ENCODE measurements around the gene FAM120C.
A peak's percentile ranks its signal among the peaks of the same experiment; 100 is the strongest.

FAM120C gene

DNA sequence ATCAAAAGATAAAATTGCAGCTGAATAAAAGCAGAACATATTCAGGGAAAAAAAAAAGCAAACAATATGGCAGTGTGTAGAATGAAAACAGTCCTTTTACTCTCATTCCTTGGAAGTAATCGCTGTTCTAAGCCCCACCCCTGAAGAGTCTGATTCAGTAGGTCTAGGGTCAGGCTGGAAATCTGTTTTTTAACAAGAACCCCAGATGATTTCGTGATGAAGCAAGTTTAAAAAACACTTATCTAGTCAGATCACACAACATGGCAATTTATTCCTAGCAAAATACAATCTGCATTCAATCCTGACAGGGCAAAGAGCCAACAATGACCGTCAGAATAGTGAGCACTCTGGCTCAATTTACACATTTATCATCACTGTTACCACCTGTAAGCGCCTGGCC lies 16.1 kb downstream of the FAM120C start:
- DNase-seq, result no peak

DNA sequence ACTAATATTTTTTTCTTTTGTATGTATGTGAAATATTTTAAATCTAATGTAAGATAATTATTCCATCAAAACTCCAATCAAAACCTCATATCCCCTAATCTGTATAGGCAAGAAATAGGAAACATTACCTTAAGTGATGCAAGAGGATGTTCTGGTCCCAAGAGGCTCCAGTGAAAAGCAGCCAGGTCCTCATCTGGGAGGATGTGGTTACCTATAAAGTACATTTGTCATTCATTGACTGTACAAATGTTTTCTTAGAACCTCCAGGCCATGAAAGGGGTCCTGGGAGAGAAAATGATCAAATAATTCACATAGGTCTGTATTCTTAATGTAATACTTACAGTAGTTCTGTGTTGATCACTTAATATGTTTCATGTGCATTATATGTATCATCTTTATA lies 25.5 kb downstream of the FAM120C start:
- DNase-seq, result no peak

DNA sequence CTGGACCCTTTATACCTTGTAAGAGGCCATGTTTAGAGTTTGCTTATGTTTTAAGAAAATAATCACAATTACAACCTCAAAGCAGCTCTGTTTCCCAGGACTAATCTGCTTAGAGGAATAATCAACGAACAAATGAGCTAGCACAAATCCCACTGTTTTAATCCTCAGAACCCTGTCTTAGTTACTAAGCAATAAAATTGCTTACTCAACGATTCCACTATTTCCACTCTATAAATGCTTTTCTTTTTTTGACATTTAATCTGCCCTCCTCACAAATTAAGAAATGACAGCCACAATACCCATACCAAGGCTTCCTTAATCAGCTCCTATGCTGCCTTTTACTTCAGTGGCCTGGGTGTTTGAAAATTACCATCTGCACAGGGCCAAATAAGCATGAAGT lies 48.8 kb downstream of the FAM120C start:
- no peak for DNase-seq

DNA sequence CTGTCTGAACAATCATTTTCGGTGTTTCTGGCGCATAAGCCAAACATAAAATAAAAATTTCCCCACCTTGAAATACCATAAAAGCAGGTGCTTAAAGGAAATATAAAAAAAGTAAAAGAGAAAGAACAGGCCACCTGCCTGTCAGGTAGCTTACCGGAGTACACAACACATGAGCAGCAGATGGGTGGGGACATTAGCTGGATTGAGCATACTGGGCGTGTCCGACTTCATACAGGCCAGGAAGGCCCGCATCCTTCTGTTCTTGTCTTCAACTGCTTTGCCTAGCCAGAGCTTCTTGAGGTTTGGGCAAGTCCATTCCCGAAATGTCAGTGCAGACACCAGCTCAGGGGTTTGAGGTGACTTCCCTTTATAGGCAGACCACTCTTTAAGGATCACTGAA lies 66.7 kb downstream of the FAM120C start:
- DNase-seq, result no peak

DNA sequence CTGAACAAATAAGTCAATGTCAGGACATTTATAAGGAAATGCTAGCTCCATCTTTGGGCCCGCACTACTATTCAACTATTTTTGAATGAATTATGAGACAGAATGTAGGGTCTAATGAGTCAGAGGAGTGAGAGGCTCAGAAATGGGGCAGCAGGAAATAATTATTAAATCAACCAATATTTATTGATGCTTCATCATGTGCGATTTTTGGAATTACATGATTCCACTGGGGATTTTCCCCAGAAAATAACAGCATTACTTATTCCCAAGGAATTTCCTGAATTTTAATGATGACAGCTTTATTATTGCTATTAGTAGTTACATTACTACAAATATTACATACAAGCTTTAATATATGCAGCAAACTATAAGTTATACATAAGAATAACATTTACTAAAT lies 89.5 kb downstream of the FAM120C start:
- DNase-seq, result no peak

DNA sequence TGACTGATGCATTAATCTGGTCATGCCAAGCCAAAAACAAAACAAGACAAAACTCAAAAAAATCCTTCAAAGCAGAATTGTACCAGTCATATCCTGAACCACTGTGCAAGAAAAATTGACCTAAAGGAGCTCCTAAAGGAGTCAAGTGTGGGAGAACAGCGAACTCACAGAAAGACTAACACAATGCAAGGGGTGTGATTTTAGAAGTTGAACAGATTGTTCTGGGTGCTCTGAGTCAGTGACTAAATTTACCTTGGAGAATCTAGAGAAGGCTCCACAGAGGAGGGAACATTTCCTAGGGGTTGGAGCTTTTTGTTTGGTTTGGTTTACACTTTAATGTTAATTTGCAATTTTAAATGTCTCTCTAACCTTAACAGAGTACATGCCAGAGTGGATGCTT lies 89.9 kb downstream of the FAM120C start:
- no peak for DNase-seq

DNA sequence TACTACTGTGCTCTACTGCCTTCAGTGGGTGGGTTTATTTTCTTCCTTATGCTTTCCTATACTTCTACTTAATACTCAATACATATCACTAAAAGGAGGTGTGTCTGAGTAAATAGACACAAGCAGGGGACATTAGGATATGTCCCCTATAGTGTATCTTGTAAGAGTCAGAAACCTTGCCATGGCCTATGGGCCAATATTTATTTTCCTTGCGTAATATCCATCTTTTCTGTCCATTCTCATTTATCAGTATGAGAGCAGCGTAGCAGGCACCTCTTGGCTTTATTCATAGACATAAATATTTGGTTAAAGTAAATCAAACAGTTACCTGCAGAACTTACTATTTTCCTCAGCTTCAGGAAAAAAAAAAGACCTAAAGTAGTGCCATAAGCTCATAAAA lies 92.2 kb downstream of the FAM120C start:
- no peak for DNase-seq

DNA sequence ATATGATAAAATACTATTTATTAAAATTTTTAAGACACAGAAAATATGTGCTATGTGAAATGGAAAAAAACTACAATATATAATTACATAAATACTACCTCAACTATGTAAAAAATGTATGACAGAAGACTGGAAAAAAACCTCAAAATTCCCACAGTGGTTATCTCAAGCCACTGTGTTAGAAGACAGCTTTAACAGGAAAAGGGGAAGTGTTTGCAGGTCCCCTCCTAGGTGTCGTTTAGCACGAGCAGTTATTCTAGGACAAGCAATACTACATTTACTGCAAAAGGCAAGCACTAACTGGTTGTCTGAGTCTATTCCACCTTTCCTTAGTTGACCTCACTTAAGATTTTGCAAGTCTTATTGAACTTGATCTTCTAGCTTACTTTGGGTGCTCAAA lies 93.9 kb downstream of the FAM120C start:
- no peak for DNase-seq

DNA sequence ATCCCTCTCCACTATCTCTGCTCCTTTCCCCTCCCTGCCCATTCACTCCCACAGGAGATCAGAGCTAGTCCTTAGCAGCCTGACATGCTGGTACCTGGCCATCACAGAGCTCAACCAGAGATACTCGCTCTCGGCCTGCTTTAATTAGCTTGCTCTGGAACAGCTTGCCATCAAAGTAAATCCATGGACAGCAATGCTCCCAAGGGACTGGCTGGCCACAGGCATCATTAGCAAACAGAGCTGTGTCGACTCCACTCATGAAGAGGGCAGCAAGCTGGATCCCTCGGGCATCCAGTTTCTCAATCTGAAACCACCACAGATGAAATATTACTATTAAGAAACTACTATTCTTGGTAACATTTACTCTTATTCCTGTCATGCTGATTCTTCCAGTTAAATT lies 95.4 kb downstream of the FAM120C start:
- no peak for DNase-seq

DNA sequence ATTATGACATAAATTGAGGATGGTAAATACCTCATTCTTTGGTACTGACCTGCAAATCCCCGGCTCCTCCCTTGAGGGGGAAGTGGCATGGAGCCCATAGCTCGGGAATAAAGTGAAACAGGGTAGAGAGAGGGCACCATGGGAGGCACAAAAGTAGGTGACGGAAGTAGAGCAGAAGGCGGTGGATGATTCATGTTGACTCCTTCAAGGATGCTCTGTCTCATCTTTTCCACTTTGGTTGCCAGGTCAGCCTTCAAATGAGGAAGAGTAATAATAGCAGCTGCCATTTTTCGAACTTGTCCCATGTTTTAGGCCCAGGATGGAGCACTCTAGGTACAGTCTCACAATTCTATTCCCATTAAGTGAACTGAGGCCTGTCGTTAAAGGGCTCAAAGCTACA lies 97.4 kb downstream of the FAM120C start:
- DNase-seq, result no peak

DNA sequence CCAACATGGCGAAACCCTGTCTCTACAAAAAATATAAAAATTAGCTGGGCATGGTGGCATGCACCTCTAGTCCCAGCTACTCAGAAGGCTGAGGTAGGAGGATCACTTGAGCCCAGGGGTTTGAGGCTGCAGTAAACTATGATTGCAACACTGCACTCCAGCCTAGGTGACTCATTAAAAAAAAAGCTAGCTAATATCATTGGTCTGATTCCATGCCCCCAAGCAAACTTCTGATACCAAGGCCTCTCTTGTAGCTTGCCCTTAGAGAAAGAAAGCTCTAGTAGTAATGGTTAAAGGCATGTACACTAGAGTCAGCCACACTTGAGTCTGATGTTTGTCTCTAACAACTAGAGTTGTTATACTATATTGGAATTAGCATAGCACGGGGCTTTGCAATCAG lies 106.2 kb downstream of the FAM120C start:
- no peak for DNase-seq

DNA sequence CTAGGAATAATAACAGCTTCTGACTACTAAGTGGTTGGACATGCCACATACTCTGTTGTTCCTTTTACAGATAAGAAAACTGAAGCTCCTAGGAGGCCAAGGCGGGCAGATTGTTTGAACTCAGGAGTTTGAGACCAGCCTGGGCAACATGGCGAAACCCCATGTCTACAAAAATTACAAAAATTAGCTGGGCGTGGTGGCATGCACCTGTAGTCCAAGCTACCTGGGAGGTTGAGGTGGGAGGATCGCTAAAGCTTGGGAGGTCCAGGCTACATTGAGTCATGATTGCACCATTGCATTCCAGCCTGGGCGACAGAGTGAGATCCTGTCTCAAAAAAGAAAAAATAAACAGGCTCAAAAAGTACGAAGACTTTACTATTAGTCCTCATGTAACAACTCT lies 108.2 kb downstream of the FAM120C start:
- DNase-seq, result no peak

DNA sequence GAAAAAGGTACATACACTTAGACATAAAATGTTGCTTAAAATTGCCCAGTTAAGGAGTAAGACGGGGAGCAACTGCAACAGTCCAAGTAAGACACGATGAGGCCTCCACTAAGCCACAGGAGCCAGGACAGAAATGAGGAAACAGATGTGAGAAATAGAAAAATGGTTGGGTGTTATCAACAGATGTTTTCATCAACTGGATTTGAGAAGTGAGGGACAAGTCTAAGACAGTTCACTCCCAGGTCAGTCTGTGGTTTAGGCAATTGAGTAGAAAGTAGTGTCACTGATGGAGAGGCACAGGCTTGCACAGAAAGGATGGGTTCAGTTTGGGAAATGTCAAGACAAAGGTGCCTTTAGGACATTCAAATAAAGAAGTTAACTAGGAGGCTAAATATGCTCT lies 115.3 kb downstream of the FAM120C start:
- no peak for DNase-seq

DNA sequence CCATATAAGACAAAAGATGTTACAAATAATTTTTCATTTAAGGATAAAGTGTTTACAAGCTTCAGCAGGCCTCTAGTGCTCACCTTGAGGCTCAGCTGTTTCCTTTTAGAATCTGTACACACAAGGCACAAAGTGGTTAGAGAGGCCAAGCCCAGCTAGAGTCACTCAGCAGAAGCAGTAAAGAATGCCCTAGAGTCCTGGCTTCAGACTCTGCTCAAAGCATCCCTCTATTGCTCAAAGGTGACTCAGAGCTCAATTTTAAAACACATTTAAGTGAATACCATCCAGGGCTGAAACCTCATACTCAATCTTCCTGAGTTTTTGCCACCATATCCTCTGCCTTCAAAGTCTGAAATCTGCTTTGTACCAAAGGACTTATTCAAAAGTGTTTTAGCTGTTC lies 116.2 kb downstream of the FAM120C start:
- DNase-seq, result no peak

DNA sequence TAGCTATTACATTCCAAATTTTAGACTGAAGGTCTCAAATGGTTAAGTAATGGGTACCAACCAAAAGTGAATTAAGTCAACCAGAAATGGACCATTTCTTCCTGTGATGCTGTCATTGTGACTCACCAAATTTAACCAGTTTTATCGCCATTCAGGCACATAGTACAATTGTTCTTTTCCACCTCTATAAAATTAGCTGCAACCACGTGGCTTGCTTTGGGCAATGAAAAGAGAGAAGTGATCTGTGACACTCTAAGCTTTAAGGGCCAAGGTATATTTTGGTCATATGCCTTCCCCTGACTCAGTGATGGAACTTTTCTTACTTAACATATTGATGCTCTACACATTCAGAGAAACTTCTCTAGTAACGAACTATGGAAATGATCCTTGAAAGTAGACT lies 118.5 kb downstream of the FAM120C start:
- no peak for DNase-seq

DNA sequence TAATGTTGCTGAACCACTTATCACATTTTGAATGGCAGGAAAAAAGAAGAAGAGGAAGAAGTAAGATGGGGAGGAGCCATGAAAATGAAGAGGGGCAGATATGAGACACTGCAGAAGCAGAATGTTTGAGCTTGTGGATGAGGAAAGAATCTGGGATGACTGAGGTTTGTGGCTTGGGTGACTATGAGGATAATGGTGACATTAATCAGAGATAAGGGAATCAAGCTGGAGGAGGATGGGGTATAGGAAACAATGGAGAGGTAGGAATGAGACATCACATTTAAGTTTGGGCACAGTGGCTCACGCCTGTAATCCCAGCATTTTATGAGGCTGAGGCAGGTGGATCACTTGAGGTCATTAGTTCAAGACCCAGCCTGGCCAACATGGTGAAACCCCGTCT lies 119.7 kb downstream of the FAM120C start:
- DNase-seq, result no peak

DNA sequence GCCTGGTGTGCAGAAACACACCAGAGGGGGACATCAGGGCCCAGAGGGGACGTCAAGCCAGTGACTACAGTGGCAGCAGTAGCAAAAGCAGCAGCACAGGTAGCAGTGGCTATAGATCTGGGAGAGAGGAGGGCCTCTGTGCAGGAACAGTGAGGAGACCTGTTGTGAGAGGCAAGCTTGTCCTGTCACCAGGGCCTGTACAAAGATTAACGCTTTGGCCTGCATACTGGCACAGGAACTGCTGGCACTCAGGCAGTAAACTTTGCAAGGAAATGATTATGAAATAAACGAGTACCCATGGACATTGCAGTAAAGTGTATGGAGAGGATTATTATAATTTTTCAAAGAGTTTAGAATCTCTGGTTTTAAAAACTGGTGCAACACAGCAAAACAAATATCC lies 133.3 kb downstream of the FAM120C start:
- DNase-seq, result no peak

DNA sequence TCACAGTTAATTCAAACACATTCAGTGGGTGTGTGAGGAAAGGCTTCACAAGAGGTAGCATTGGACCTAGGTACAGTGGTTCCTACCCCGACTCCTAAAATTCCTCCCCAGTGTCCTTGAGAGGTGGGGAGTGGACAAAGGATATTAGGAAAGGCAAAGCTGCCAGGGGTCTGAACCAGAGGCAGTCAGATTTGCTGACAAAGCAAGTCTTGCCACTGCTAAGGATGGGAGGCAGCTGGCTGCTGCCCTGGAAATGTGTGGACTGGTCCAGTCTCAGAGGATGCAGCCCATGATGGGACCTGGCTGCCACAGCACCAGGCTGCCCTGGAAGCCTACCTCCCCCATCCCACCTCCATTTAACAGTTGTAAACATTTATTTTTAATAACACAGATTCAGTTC lies 134.6 kb downstream of the FAM120C start:
- DNase-seq, result no peak

DNA sequence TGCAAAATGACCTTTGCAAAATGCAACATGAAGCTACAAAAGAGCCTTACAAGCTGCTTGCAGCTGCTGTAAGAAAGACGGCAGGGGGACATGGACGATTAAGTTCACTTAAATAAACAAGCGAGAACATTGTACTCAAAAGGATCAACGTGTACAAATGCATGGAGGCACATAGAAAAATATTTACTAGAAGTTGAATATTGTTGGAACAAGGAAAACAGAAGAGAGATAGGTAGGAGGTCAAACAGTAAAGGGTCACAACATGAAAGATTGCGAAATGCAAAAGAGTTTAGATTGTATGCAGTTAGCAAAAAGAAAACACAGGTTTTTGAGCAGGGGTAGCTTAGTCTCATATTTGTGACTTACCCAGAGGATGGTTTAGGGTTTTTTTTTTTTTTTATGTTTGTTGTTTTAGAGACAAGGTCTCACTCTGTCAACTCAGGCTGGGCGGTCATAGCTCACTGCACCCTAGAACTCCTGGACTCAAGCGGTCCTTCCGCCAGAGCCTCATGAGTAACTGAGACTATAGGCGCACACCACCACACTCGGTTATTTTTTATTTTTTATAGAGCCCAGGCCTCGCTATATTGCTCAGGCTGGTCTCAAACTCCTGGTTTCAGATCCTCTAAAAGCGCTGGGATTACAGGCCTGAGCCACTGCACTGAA lies 137.4 kb downstream of the FAM120C start:
- peak; percentile 51 for DNase-seq

DNA sequence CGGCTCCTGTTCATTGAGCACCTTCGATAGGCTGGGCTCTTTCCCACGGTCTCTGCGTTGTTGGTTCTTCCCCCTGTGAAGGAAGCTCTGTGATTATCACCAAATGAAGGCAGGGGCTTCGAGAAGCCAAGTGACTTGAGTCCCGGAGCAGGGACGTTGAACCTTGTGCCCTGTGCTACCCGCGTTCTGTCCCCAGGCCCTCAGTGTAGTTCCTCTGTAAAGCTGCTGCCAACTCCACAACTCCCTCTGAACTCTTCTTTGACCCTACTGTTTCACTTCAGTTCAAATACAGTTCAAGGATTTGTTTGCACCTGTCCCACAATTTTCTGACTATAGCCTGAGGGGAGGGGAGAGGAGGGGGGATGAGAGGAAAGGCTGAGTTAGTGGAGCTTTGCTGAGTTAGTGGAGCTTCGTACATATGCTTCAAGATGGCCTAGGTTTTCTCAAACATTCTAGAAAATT lies 138.1 kb downstream of the FAM120C start:
- DNase-seq, result no peak

DNA sequence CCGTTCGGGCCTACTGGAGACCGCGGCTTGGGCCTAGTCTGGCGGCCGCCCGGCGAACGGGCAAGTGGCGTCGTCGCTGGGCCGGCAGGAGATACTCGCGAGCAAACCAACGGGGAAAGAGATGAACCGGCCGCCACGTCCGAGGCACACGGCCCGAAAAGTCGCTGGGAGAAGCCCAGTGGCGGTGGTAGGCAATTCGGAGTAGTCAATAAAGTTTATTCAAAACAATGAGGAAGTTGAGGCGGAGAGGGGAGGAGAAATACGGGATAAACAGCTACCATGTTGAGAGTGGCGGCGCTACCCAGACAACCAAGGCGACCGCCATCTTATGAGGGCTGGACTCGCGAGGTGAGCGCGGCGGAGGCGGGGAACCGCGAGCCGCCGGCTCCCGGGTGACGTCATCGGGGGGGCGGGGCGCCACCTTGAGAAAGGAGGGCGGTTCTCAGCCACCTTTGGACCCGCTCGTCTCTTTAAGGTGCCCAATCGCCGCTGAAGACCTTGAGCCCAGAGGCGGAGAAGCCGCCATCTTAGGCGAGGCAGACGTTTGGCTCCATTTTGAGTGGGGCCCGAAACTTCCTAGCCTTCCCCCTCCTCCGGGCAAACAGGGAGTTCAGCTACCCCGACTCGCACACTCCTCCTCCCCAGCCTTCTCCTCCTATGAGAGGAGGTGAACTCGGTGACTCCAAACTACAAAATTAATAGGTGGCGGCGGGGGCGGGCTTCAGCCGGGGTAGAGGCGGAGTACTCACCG lies 138.8 kb downstream of the FAM120C start, which contains the start of gene PHF8:
PHF8 (minus strand) TSS at position 348 of the 751 bp plus-strand sequence. CDS start 1,745 bp downstream, outside the sequence.
- DNase-seq, result peak; percentile 93

DNA sequence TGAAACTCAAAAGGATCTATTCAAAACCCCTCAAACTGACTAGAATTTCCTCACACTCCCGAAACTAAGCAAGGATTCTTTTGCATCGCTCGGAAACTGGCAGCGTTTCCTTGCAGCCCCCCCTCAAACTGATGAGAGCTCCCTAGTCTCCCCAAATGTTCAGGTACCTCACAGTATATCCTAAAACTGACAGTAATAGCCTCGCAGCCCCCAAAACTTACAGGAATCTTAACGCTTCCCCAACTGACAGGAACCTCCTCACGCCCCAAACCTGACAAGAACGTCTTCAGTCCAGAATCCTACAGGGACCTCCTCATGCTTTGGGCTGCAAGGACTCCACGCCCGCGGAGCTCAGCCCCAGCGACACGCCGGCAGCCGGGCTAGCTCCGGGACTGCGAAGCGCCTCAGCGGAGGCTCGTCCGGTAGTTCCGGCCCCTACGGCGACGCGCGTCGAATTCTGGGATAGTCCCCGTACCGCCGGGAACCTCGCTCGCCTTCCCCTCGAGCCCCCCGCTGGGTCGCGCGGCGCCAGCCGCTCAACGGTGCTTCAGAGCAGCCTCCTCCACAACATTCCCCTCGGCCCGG lies 139.4 kb downstream of the FAM120C start:
- no peak for DNase-seq

DNA sequence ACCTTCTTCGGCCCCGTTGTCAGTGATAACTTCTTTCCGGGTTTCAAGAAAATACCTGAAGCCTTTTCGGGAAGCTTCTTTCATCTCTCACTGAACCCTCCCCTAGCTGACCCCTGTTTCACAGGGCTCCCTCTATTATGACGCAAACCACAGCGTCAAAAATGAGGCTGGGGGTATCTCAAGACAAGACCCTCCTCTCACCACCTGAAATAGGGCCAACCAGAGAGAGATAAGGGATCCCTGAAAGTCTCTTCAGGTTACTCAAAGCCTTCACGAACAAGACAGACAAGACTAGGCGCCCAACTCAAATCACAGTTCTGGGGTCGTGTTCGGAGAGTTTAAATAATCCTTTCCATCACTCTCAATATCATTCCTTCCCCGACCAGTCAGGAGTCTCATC lies 140.0 kb downstream of the FAM120C start:
- no peak for DNase-seq

DNA sequence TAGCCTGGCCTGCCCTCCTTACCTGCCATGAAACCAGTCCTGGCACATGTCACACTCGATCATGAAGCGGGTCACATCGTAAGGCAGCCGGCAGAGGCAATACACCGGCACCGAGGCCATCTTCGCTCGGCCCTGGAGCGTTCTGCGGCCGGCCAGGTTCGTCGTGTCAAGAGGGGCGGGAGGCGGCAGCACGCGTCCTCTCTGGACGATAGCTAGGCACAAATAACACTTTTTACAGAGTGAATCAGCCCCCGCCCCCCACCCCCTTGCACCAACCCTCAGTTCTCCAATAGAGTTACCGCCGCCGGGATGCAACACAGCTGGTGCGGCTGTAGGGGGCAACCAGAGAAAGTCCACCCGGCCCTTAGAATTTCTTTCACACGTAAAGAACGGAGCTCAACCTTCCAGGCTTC lies 140.4 kb downstream of the FAM120C start:
- DNase-seq, result no peak

Measured in DMS153 (cell line).